22Rv1 (cell line): ENCODE measurements around the gene SYNJ1.

ENCODE experiments used
- CTCF ChIP-seq: fragments of 450-650 bp; IDR thresholded peaks from 2 replicates; pipeline ENCODE4 v1.5.1; 2017; ENCODE audit warnings: mild to moderate bottlenecking
- ZFX ChIP-seq: fragments of 450-650 bp; IDR thresholded peaks from 2 replicates; pipeline ENCODE4 v1.6.1; 2017; ENCODE audit warnings: antibody characterized with exemption, borderline replicate concordance

DNA sequence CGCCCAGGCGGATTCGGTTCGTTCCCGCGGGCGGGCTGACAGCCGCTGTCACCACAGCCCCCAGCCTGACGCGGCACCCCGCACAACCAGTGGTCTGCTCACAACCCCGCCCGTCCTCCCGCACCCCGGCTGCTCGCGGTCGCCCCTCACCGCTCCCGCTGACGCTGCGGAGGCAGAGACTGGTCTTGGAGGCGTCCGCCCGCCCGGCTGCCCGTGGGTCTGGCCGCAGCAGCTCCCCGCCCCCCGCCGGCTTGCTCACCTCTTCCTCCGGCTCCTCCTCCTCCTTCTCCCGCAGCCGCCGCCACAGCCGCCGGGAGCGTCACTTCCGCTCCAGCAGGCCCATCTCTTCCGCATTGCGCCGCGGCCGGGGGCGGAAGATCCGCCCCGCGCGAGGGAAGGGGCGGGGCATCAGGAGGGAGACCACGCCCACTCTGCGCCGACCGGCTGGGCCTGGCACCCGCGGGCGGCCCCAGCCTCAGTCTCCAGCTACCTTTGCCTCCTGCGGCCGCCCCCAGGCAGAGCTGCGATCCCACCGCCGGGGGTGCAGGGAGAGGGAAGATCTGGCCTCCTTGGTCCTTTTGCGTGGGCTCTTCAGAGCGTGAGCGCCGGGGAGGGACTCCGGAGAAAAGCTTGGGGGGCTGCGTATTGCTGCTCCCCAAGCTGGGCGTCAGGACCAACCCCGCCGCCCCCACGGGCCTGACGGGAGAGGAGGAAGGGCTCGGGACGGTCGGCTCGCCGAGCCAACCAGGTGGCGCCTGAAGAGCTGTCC, at the start of gene SYNJ1:
- TF ChIP-seq CTCF (no peak), ZFX (no peak)
